Ishikawa (cell line): ENCODE measurements around the gene STARD8.

Experiments
- CEBPB ChIP-seq: IDR thresholded peaks from 2 replicates; pipeline ENCODE4 v1.6.1; 2012
- EGR1 ChIP-seq: IDR thresholded peaks from 2 replicates; pipeline ENCODE4 v1.6.1; 2012
- TAF1 ChIP-seq: IDR thresholded peaks from 2 replicates; pipeline ENCODE4 v1.6.1; 2012; ENCODE audit warnings: low read depth, mild to moderate bottlenecking
- YY1 ChIP-seq: IDR thresholded peaks from 2 replicates; pipeline ENCODE4 v1.6.1; 2012; ENCODE audit warnings: low read depth
- TF ChIP-seq, protein P1 (sequence below): IDR thresholded peaks from 2 replicates; pipeline ENCODE4 v1.6.1; 2012; ENCODE audit warnings: low read depth, mild to moderate bottlenecking

DNA sequence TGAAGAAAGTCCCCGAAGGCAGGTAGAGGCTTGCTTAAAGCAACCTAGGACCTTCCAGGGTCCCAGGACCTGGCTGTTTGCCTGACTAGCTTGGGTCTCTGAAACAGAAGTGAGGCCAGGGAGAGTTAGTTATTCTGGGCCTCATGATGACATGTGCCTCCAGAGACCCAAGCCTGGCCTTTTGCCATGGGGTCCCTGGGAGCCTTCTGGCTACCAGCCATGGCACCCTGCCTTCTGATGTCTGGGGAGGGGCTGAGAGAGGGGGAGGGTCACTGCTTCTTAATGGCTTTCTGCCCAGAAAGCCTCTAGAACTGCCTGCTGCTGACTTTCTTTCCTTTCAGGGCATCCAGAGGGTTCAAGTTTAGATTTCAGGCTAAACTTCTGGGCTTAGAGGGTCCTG is 1.0 kb upstream of the STARD8 start:
- TF ChIP-seq TAF1 (no peak), YY1 (no peak), EGR1 (no peak), CEBPB (no peak)
- TF ChIP-seq, protein P1, sequence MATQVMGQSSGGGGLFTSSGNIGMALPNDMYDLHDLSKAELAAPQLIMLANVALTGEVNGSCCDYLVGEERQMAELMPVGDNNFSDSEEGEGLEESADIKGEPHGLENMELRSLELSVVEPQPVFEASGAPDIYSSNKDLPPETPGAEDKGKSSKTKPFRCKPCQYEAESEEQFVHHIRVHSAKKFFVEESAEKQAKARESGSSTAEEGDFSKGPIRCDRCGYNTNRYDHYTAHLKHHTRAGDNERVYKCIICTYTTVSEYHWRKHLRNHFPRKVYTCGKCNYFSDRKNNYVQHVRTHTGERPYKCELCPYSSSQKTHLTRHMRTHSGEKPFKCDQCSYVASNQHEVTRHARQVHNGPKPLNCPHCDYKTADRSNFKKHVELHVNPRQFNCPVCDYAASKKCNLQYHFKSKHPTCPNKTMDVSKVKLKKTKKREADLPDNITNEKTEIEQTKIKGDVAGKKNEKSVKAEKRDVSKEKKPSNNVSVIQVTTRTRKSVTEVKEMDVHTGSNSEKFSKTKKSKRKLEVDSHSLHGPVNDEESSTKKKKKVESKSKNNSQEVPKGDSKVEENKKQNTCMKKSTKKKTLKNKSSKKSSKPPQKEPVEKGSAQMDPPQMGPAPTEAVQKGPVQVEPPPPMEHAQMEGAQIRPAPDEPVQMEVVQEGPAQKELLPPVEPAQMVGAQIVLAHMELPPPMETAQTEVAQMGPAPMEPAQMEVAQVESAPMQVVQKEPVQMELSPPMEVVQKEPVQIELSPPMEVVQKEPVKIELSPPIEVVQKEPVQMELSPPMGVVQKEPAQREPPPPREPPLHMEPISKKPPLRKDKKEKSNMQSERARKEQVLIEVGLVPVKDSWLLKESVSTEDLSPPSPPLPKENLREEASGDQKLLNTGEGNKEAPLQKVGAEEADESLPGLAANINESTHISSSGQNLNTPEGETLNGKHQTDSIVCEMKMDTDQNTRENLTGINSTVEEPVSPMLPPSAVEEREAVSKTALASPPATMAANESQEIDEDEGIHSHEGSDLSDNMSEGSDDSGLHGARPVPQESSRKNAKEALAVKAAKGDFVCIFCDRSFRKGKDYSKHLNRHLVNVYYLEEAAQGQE = no peak
